ENCODE measurements around the gene MGAT5B.

Gene MGAT5B

GRCh38 chr17:76897023-76897422 is 28.8 kb downstream of the MGAT5B start:
- Histone ChIP-seq H3K9ac (ENCODE audit: low read length) (no peak overlapping the region), H3K4me3 (ENCODE audit: low read depth, low read length) (no peak overlapping the region), H3K14ac (ENCODE audit: low read length) (no peak overlapping the region), H2AK5ac (ENCODE audit: low read length) (no peak overlapping the region), H3K4me1 (ENCODE audit: control insufficient read depth in 1 of 2, insufficient read depth in 2 of 2, low read length in 2 of 2) (no peaks in the 10 kb centered on the region), H2AFZ (ENCODE audit: insufficient read depth, low read length, poor library complexity) (no peak overlapping the region), H3K4ac (ENCODE audit: low read depth, low read length) (no peak overlapping the region), H3K79me2 (ENCODE audit: control insufficient read depth, insufficient read depth, low read length, poor library complexity) (no peaks in the 10 kb centered on the region), H3K18ac (ENCODE audit: low read length) (no peak overlapping the region), H3K79me1 (ENCODE audit: low read length) (no peaks in the 10 kb centered on the region), H4K8ac (ENCODE audit: low read depth, low read length) (no peak overlapping the region), H3K4me2 (ENCODE audit: low read length) (no peak overlapping the region), H4K91ac (ENCODE audit: low read depth, low read length) (no peak overlapping the region), H3K27me3 (ENCODE audit: insufficient read depth, low read length) (no peaks in the 10 kb centered on the region), H2BK120ac (ENCODE audit: insufficient read depth, low read length, poor library complexity) (no peak overlapping the region), H3K36me3 (ENCODE audit: control insufficient read depth in 1 of 2, insufficient read depth in 2 of 2, low read length in 2 of 2) (no peaks in the 10 kb centered on the region), H4K12ac (ENCODE audit: low read depth, low read length) (no peak overlapping the region), H3K9me3 (ENCODE audit: insufficient read depth, low read depth, low read length) (peaks cover 8% of the 10 kb centered on the region), H2BK5ac (ENCODE audit: low read depth, low read length, poor library complexity) (no peak overlapping the region), H3K27ac (ENCODE audit: low read depth, low read length) (no peak overlapping the region), H2BK12ac (ENCODE audit: low read length) (no peak overlapping the region), H3K23ac (ENCODE audit: low read length) (no peak overlapping the region)
- no CpG with 5 or more reads among the region's 10 CpGs for whole genome bisulfite sequencing (ENCODE audit: extremely low coverage, insufficient coverage, insufficient read length)
- DNase-seq = no peak

GRCh38 chr17:76899414-76899813 is 31.2 kb downstream of the MGAT5B start:
- H3K79me2 ChIP-seq (ENCODE audit: control insufficient read depth, insufficient read depth, low read length, poor library complexity) = no peaks in the 10 kb centered on the region
- no peaks in the 10 kb centered on the region for H3K79me1 ChIP-seq (ENCODE audit: low read length)
- no peak overlapping the region for H3K18ac ChIP-seq (ENCODE audit: low read length)
- H4K91ac ChIP-seq (ENCODE audit: low read depth, low read length) = no peak overlapping the region
- peaks cover 9% of the 10 kb centered on the region for H3K9me3 ChIP-seq (ENCODE audit: insufficient read depth, low read depth, low read length)
- H3K23ac ChIP-seq (ENCODE audit: low read length) = no peak overlapping the region
- no peak overlapping the region for H4K12ac ChIP-seq (ENCODE audit: low read depth, low read length)
- no peaks in the 10 kb centered on the region for H3K27me3 ChIP-seq (ENCODE audit: insufficient read depth, low read length)
- H3K14ac ChIP-seq (ENCODE audit: low read length) = no peak overlapping the region
- H3K4me2 ChIP-seq (ENCODE audit: low read length) = no peak overlapping the region
- no peak overlapping the region for H3K4me3 ChIP-seq (ENCODE audit: low read depth, low read length)
- H2BK120ac ChIP-seq (ENCODE audit: insufficient read depth, low read length, poor library complexity) = no peak overlapping the region
- H2BK12ac ChIP-seq (ENCODE audit: low read length) = no peak overlapping the region
- WGBS (ENCODE audit: extremely low coverage, insufficient coverage, insufficient read length) = no CpG with 5 or more reads among the region's 7 CpGs
- H3K36me3 ChIP-seq (ENCODE audit: control insufficient read depth in 1 of 2, insufficient read depth in 2 of 2, low read length in 2 of 2) = no peaks in the 10 kb centered on the region
- H2BK5ac ChIP-seq (ENCODE audit: low read depth, low read length, poor library complexity) = no peak overlapping the region
- H3K4me1 ChIP-seq (ENCODE audit: control insufficient read depth in 1 of 2, insufficient read depth in 2 of 2, low read length in 2 of 2) = no peaks in the 10 kb centered on the region
- DNase-seq = no peak
- H4K8ac ChIP-seq (ENCODE audit: low read depth, low read length) = no peak overlapping the region
- H3K27ac ChIP-seq (ENCODE audit: low read depth, low read length) = no peak overlapping the region
- no peak overlapping the region for H3K9ac ChIP-seq (ENCODE audit: low read length)
- H2AFZ ChIP-seq (ENCODE audit: insufficient read depth, low read length, poor library complexity) = no peak overlapping the region
- H3K4ac ChIP-seq (ENCODE audit: low read depth, low read length) = no peak overlapping the region
- H2AK5ac ChIP-seq (ENCODE audit: low read length) = no peak overlapping the region

GRCh38 chr17:76900723-76901122 is 32.5 kb downstream of the MGAT5B start:
- no CpG with 5 or more reads among the region's 8 CpGs for WGBS (ENCODE audit: extremely low coverage, insufficient coverage, insufficient read length)
- no peaks in the 10 kb centered on the region for H3K36me3 ChIP-seq (ENCODE audit: control insufficient read depth in 1 of 2, insufficient read depth in 2 of 2, low read length in 2 of 2)
- no peak for DNase-seq
- no peak overlapping the region for H3K18ac ChIP-seq (ENCODE audit: low read length)
- H3K79me1 ChIP-seq (ENCODE audit: low read length) = no peaks in the 10 kb centered on the region
- no peak overlapping the region for H3K4me2 ChIP-seq (ENCODE audit: low read length)
- H3K9me3 ChIP-seq (ENCODE audit: insufficient read depth, low read depth, low read length) = peaks cover 6% of the 10 kb centered on the region
- H3K23ac ChIP-seq (ENCODE audit: low read length) = peak overlapping the region; percentile 64
- H3K79me2 ChIP-seq (ENCODE audit: control insufficient read depth, insufficient read depth, low read length, poor library complexity) = no peaks in the 10 kb centered on the region
- no peak overlapping the region for H2BK5ac ChIP-seq (ENCODE audit: low read depth, low read length, poor library complexity)
- H3K4me1 ChIP-seq (ENCODE audit: control insufficient read depth in 1 of 2, insufficient read depth in 2 of 2, low read length in 2 of 2) = no peaks in the 10 kb centered on the region
- H2AK5ac ChIP-seq (ENCODE audit: low read length) = no peak overlapping the region
- H2AFZ ChIP-seq (ENCODE audit: insufficient read depth, low read length, poor library complexity) = no peak overlapping the region
- H3K4me3 ChIP-seq (ENCODE audit: low read depth, low read length) = no peak overlapping the region
- H4K91ac ChIP-seq (ENCODE audit: low read depth, low read length) = no peak overlapping the region
- no peak overlapping the region for H4K8ac ChIP-seq (ENCODE audit: low read depth, low read length)
- H2BK120ac ChIP-seq (ENCODE audit: insufficient read depth, low read length, poor library complexity) = no peak overlapping the region
- no peaks in the 10 kb centered on the region for H3K27me3 ChIP-seq (ENCODE audit: insufficient read depth, low read length)
- no peak overlapping the region for H3K27ac ChIP-seq (ENCODE audit: low read depth, low read length)
- H3K14ac ChIP-seq (ENCODE audit: low read length) = no peak overlapping the region
- H3K9ac ChIP-seq (ENCODE audit: low read length) = no peak overlapping the region
- H3K4ac ChIP-seq (ENCODE audit: low read depth, low read length) = no peak overlapping the region
- no peak overlapping the region for H2BK12ac ChIP-seq (ENCODE audit: low read length)
- no peak overlapping the region for H4K12ac ChIP-seq (ENCODE audit: low read depth, low read length)

- Histone ChIP-seq H3K4ac (ENCODE audit: low read depth, low read length) (no peak overlapping the region), H3K27ac (ENCODE audit: low read depth, low read length) (no peak overlapping the region), H3K9ac (ENCODE audit: low read length) (no peak overlapping the region), H3K4me3 (ENCODE audit: low read depth, low read length) (peak overlapping the region; percentile 54), H3K79me1 (ENCODE audit: low read length) (no peaks in the 10 kb centered on the region), H3K18ac (ENCODE audit: low read length) (no peak overlapping the region), H4K91ac (ENCODE audit: low read depth, low read length) (no peak overlapping the region), H3K27me3 (ENCODE audit: insufficient read depth, low read length) (no peaks in the 10 kb centered on the region), H4K8ac (ENCODE audit: low read depth, low read length) (no peak overlapping the region), H3K9me3 (ENCODE audit: insufficient read depth, low read depth, low read length) (peaks cover 6% of the 10 kb centered on the region), H3K4me2 (ENCODE audit: low read length) (no peak overlapping the region), H3K14ac (ENCODE audit: low read length) (no peak overlapping the region), H2BK5ac (ENCODE audit: low read depth, low read length, poor library complexity) (no peak overlapping the region), H4K12ac (ENCODE audit: low read depth, low read length) (no peak overlapping the region), H2AFZ (ENCODE audit: insufficient read depth, low read length, poor library complexity) (no peak overlapping the region), H2AK5ac (ENCODE audit: low read length) (no peak overlapping the region), H2BK120ac (ENCODE audit: insufficient read depth, low read length, poor library complexity) (no peak overlapping the region), H3K23ac (ENCODE audit: low read length) (no peak overlapping the region), H3K4me1 (ENCODE audit: control insufficient read depth in 1 of 2, insufficient read depth in 2 of 2, low read length in 2 of 2) (no peaks in the 10 kb centered on the region), H3K36me3 (ENCODE audit: control insufficient read depth in 1 of 2, insufficient read depth in 2 of 2, low read length in 2 of 2) (no peaks in the 10 kb centered on the region), H2BK12ac (ENCODE audit: low read length) (no peak overlapping the region), H3K79me2 (ENCODE audit: control insufficient read depth, insufficient read depth, low read length, poor library complexity) (no peaks in the 10 kb centered on the region)
- DNase-seq = no peak
- no CpG with 5 or more reads among the region's 11 CpGs for WGBS (ENCODE audit: extremely low coverage, insufficient coverage, insufficient read length)
Observed at GRCh38 chr17:76901542-76902197, 33.5 kb downstream of the MGAT5B start.
